Measurements from ENCODE around the gene PBX3.

DNA sequence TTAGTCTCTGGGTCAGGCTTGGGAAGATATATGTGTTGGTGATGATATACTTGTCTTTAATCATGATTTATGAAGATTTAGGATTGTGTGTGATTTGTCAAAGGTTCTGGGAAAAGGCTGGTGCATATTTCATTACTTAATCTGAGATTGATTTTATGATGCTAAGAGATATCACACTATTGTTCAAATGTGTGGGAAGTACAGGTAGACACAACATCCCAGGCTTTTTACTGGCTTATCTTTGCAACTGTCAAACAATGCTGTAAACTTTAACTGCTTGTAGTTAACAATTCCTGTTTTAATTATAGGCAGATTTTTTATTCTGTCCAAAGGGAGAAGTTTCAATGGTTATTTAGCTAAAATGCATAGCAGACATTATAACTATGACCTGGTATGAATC lies 23.9 kb downstream of the PBX3 start:
- TF ChIP-seq, protein P1, sequence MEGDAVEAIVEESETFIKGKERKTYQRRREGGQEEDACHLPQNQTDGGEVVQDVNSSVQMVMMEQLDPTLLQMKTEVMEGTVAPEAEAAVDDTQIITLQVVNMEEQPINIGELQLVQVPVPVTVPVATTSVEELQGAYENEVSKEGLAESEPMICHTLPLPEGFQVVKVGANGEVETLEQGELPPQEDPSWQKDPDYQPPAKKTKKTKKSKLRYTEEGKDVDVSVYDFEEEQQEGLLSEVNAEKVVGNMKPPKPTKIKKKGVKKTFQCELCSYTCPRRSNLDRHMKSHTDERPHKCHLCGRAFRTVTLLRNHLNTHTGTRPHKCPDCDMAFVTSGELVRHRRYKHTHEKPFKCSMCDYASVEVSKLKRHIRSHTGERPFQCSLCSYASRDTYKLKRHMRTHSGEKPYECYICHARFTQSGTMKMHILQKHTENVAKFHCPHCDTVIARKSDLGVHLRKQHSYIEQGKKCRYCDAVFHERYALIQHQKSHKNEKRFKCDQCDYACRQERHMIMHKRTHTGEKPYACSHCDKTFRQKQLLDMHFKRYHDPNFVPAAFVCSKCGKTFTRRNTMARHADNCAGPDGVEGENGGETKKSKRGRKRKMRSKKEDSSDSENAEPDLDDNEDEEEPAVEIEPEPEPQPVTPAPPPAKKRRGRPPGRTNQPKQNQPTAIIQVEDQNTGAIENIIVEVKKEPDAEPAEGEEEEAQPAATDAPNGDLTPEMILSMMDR (conservative IDR thresholded peaks at IDR 0.05 in 1 of 2, IDR thresholded peaks at IDR 0.05 in 1 of 2; ENCODE audit: low read depth in 1 of 2, low read length in 2 of 2): no peak
- TF ChIP-seq EZH2 (IDR thresholded peaks at IDR 0.05; ENCODE audit: low read length, missing control alignments): no peak
